Activated naive CD4-positive, alpha-beta T cell treated with anti-CD3 and anti-CD28 coated beads, Interleukin-2, amount 50 U/mL, for 24 hours (primary cell): Measurements from ENCODE around the gene KCNT1.

ENCODE experiments used
- H3K27ac Mint-ChIP-seq: one replicate; pipeline ENCODE4 v1.8.0; 2021; ENCODE audit warnings: mild to moderate bottlenecking, mixed read lengths
- H3K27me3 Mint-ChIP-seq: one replicate; pipeline ENCODE4 v1.8.0; 2021; ENCODE audit warnings: mixed read lengths
- H3K36me3 Mint-ChIP-seq: one replicate; pipeline ENCODE4 v1.8.0; 2021; ENCODE audit warnings: mixed read lengths
- H3K4me1 Mint-ChIP-seq: one replicate; pipeline ENCODE4 v1.8.0; 2021; ENCODE audit warnings: mixed read lengths
- H3K4me3 Mint-ChIP-seq: one replicate; pipeline ENCODE4 v1.8.0; 2021; ENCODE audit warnings: mild to moderate bottlenecking, mixed read lengths
- H3K9me3 Mint-ChIP-seq: one replicate; pipeline ENCODE4 v1.8.0; 2021; ENCODE audit warnings: mixed read lengths

KCNT1 gene

DNA sequence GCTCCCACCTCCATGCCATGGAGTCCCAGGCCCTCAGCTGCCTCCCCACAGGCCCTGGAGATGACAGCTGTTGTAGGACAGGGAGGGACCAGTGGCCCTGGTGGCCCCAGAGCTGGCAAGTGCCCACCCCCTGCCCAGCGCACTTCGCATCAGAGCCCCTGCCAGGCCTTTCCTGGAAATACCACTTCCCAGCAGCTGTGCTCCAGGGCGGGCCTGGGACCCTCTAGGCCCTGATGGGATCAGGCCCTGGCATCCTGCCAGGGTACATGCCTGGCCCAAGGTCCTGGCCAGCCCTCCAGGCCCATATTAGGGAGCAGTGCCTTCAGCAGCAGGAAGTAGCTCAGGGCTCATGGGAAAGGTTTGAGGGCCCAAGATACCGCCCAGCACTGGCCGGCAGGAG, 2.5 kb downstream of the KCNT1 start:
- H3K4me1 Mint-ChIP-seq = no peaks in the 10 kb centered on the region

DNA sequence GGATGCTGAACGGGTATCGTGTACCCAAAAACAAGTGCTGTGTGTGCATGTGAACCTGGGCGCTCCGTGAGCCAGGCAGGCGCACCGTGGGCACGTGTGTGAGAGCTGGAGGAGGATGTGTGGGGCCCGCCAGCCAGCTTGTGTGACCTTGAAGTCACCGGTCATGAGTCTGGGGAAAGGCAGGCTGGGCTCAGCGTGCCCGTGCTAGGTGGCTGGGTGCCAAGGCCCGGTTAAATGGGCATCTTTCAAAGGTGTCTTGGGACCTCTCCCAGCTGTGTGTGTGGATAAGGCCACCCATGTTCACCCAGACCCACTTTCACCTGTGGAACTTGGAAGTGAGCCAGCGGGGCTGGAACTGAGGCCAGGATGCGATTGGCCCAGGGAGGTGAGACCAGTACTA, 3.4 kb downstream of the KCNT1 start:
- H3K27me3 Mint-ChIP-seq = peaks cover 5% of the 10 kb centered on the region
- H3K4me3 Mint-ChIP-seq = no peak overlapping the region
- no peaks in the 10 kb centered on the region for H3K36me3 Mint-ChIP-seq
- H3K9me3 Mint-ChIP-seq = no peaks in the 10 kb centered on the region
- no peaks in the 10 kb centered on the region for H3K4me1 Mint-ChIP-seq
- H3K27ac Mint-ChIP-seq = no peak overlapping the region

More for the DNA sequence above, 2.5 kb downstream of the KCNT1 start:
- no peak overlapping the region for H3K4me3 Mint-ChIP-seq
- H3K36me3 Mint-ChIP-seq = no peaks in the 10 kb centered on the region
- no peak overlapping the region for H3K27ac Mint-ChIP-seq
- peaks cover 5% of the 10 kb centered on the region for H3K27me3 Mint-ChIP-seq
- no peaks in the 10 kb centered on the region for H3K9me3 Mint-ChIP-seq

DNA sequence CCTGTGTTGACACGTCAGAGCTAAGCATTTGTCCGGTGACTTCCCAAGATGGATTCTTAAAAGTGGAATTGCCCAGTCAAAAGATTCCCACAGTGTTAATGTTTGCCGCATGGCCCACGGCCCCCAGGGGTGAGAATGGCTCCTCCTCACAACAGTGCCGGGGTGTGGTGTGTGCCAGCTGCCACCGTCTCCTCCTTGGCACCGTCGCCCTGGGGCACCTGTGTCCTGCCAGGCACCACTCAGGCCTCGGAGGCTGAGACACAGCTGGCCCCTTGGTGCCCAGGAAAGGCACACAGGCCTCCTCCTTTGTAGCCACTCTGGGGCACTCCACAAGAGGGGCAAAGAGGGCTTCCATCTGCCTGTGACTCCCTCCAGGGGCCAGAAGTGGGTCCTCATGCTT, 4.3 kb downstream of the KCNT1 start:
- Mint-ChIP-seq H3K27me3 (peaks cover 5% of the 10 kb centered on the region), H3K36me3 (no peaks in the 10 kb centered on the region), H3K9me3 (no peaks in the 10 kb centered on the region), H3K4me1 (no peaks in the 10 kb centered on the region), H3K27ac (no peak overlapping the region), H3K4me3 (no peak overlapping the region)

DNA sequence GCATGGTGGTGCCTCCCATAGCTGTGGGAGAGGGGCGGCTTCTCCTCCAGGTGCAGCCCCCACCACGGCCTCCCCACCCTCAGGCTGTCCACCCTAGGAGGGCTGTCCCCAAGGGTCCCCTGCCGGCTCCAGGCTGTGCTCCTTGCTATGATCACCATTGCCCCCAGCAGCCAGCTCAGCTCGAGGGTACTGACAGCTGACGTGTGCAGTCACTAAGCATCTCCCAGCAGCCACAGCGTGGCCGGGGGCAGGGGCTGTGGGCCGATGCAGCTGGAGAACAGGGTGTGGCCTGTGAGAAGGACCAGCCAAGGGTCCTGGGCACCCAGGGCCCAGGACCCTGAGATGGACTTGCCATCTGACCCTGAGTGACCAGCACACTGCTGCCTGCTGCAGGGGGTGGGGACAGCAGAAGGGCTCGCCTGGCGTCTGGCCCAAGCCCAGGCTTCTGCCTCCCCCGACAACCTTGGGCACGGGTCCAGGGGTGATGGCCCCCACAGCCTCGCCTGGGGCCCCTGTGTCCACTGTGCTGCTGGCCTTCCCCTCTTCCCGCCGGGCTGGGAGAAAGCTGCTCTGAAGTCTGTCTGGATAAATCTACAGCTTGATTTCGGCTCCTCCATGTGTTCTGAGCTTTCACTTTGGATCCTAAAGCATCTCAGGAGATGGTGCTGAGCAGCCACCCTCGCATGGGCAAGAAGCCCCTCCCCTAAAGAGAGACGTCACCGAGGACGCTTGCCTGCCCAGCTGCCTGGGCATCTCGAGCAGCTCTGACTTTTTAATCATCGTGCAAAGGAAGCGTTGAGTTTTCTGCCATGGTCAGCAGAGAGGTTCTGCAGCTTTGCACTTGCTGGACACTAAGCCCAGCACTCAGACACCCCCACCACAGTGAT, 5.5 kb downstream of the KCNT1 start:
- H3K9me3 Mint-ChIP-seq = no peaks in the 10 kb centered on the region

DNA sequence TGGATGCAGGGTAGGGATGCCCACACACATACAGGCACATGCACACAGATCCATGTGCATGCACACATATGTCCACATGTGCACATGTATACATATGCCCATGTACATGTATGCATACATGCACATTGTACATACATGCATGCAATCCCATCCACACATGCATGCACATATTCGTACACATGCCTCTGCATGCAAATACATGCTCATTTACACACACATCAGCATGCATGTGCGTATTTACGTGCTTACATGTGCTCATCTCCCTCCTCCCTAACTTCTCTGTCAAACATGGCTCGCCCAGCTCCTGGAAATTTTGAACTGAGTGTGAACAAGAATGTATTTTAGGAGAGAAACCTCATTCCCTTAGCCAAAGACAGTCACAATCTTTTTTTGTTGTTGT, 6.2 kb downstream of the KCNT1 start:
- no peaks in the 10 kb centered on the region for H3K4me1 Mint-ChIP-seq
- no peak overlapping the region for H3K4me3 Mint-ChIP-seq
- no peaks in the 10 kb centered on the region for H3K36me3 Mint-ChIP-seq
- H3K27me3 Mint-ChIP-seq = peaks cover 6% of the 10 kb centered on the region
- no peak overlapping the region for H3K27ac Mint-ChIP-seq
- H3K9me3 Mint-ChIP-seq = no peaks in the 10 kb centered on the region

More for the DNA sequence above, 5.5 kb downstream of the KCNT1 start:
- no peak overlapping the region for H3K27ac Mint-ChIP-seq
- H3K4me3 Mint-ChIP-seq = no peak overlapping the region
- peaks cover 6% of the 10 kb centered on the region for H3K27me3 Mint-ChIP-seq
- no peaks in the 10 kb centered on the region for H3K36me3 Mint-ChIP-seq
- H3K4me1 Mint-ChIP-seq = no peaks in the 10 kb centered on the region

DNA sequence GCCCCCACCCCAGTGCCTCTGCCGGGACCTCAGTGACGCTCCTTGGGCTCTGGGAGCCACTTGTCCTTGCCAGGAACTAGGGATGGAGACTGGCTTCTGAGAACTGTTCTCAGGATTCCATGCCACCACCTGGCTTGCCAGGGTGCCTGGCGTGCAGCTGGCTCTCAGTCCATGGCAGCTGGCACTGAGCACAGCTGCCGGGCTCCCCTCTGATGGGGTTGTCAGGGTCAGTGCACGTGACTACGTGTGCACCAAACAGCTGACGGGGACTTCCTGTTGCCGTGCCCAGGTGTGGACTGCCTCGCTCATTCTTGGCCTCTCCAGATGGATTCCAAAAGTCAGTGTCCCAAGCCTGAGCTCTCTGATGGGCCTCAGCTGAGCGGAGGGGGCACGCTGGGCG, 9.4 kb downstream of the KCNT1 start:
- H3K4me3 Mint-ChIP-seq = no peak overlapping the region
- H3K27ac Mint-ChIP-seq = no peak overlapping the region
- H3K36me3 Mint-ChIP-seq = no peaks in the 10 kb centered on the region
- no peaks in the 10 kb centered on the region for H3K9me3 Mint-ChIP-seq
- no peaks in the 10 kb centered on the region for H3K4me1 Mint-ChIP-seq
- peaks cover 12% of the 10 kb centered on the region for H3K27me3 Mint-ChIP-seq

DNA sequence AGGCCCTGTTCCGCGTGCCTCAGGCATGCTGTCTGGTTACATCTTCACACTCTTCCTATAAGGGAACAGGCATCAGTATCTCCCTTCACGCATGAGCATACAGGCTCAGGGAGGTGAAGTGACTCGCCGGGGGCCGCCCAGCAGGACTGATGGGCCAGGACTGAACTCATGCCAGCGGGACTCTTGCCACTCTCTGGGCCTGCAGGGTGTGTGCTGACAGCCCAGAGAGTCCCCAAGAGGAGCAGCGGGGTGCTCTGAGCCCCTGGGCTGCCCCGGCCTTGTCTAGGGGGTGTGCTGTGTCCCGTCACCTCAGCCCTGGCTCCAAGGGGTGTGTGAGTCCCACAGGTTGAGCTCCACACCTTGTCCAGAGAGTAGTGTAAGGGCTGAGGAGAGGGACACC, 9.9 kb downstream of the KCNT1 start:
- no peaks in the 10 kb centered on the region for H3K4me1 Mint-ChIP-seq
- no peak overlapping the region for H3K27ac Mint-ChIP-seq
- H3K27me3 Mint-ChIP-seq = peaks cover 14% of the 10 kb centered on the region
- no peaks in the 10 kb centered on the region for H3K36me3 Mint-ChIP-seq
- H3K4me3 Mint-ChIP-seq = no peak overlapping the region
- no peaks in the 10 kb centered on the region for H3K9me3 Mint-ChIP-seq

DNA sequence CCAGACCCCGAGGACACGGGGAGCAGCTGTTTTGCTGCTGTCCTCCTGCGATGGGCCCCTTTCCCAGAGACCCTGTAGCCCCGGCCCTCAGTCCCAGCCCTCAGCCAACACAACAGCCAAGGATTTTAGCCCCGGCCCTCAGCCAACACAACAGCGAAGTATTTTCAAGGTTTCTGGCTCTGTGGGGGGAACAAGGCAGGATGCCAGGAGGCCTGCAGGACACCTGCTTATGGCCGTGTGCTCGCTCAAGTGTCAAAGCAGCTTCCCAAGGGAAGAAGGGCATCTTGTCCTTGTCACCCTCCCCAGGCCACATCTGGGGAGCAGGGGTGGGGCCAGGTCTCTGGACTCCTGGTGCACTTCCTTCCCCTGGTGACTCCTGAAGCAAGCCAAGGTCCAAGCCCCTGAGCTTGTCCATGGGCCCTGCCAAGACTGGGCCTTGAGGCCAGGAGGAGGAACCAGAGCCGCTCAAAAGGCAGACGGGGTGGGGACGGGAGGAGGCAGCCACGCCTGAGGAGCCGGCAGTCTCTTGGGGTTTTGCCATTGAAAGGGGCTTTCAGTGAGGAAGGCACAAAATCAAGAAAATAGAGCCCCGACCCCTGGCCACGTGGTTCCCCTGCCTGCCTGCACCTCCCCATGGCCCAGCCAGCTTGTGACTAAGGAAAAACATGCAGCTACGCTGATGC, 10.8 kb downstream of the KCNT1 start:
- peaks cover 15% of the 10 kb centered on the region for H3K27me3 Mint-ChIP-seq
- no peaks in the 10 kb centered on the region for H3K36me3 Mint-ChIP-seq
- H3K9me3 Mint-ChIP-seq = no peaks in the 10 kb centered on the region
- no peak overlapping the region for H3K27ac Mint-ChIP-seq
- H3K4me3 Mint-ChIP-seq = no peak overlapping the region
- no peaks in the 10 kb centered on the region for H3K4me1 Mint-ChIP-seq

DNA sequence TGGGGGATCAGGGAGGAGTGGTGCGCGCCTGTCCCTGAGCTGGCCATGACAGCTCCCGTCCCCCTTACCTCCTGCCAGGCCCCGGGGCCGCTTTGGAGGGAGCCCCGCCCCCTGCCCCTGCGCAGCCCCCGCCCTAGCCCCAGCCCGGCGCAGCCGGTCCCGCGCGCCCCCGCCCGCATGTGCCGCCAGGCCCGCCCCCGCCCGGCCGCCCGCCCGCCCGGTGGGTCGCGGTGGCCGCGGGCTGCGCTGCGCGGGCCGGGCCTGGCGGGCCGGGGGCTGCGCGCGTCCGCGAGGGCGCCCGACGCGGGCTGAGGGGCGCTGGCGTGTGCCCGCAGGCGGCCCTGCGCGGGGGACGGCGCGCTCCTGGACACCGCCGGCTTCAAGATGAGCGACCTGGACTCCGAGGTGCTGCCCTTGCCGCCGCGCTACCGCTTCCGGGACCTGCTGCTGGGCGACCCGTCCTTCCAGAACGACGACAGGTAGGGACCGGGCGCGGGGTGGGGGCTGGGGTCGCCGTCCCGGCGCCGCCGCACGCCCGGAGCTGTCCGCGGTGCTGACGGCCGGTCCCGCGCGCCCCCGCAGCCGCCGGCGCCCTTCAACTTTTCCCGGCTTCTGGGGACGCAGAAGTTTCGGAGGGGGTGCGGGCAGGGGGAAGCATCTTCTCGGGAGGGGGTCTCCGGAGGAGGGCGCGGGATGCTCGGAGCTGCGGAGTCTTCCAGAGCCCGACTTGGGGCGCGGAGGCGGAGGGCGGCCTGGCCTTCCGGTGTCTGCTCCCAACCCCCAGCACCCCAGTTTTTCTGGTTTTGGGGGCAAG, 12.5 kb downstream of the KCNT1 start:
- Mint-ChIP-seq H3K36me3 (no peaks in the 10 kb centered on the region), H3K4me1 (no peaks in the 10 kb centered on the region), H3K9me3 (no peaks in the 10 kb centered on the region), H3K27ac (no peak overlapping the region), H3K27me3 (peaks cover 19% of the 10 kb centered on the region), H3K4me3 (no peak overlapping the region)

DNA sequence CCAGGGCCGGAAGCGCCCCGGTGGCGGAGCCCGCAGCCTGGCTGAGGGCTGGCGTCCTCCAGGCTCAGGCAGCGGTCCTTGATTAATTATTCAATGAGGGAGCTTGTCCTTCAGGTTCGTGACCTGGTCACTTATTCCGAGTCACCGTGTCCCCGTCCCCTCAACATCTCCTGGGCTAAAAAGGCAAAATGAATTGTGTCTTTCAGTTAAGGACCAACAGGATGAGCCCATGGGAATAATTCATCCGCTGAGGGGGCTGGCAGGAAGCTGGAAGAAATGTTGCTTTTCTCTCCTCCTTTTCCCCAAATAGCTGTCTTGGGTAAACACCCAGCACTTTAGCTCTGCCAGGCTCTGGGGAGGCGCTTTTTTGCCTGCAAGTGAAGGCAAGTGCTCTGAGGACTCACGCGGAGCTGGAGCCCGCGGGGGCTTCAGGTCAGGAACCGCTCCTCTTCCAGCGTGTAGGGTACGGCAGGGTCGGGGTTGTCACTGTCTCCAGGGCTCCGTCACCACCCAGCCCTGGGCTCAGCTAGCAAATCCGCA, 13.1 kb downstream of the KCNT1 start:
- peaks cover 19% of the 10 kb centered on the region for H3K27me3 Mint-ChIP-seq

DNA sequence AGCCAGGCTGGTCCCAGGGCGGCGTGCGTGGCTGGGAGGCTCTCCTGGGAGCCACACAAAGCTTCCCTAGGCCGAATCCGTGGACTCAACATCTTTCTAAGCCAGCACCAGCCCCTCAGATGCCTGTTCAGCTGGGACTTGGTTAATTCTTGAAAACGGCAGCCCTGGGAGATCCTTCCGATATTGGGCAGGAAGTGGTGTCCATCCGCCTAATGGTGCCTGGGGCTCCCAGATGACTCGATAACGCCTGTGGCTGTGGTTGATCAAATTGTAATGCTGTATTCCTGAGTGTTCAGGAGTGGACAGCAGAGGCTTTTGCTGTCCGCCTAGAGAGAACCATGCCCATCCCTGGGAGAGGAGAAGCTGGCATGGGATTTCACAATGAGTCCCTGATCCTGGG, 14.1 kb downstream of the KCNT1 start:
- Mint-ChIP-seq H3K9me3 (no peaks in the 10 kb centered on the region), H3K27ac (no peak overlapping the region), H3K4me1 (no peaks in the 10 kb centered on the region), H3K4me3 (no peak overlapping the region), H3K27me3 (peaks cover 19% of the 10 kb centered on the region), H3K36me3 (no peaks in the 10 kb centered on the region)

More for the DNA sequence above, 13.1 kb downstream of the KCNT1 start:
- Mint-ChIP-seq H3K4me1 (no peaks in the 10 kb centered on the region), H3K4me3 (no peak overlapping the region), H3K36me3 (no peaks in the 10 kb centered on the region), H3K9me3 (no peaks in the 10 kb centered on the region), H3K27ac (no peak overlapping the region)

DNA sequence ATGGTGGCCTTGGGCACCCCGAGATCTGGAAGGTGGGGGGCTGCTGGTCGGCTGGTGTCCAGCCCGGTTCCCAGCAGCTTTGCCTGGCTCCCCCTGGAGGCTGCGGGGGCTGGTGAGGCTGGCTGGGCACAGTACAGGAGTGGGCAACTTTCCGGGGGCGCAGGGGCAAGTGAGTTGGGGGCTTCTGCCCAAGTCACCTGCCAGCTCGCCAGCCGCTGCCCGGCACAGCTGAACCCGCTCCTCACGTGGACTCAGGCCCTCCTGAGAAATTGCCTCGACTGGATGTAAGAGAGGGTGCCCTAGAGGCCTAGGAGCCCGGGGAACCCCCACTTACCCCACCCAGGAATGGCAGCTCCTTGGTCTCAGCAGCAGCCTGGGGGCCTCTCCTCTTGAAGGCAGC, 15.4 kb downstream of the KCNT1 start:
- peaks cover 17% of the 10 kb centered on the region for H3K27me3 Mint-ChIP-seq
- no peaks in the 10 kb centered on the region for H3K4me1 Mint-ChIP-seq
- no peak overlapping the region for H3K27ac Mint-ChIP-seq
- no peaks in the 10 kb centered on the region for H3K9me3 Mint-ChIP-seq
- H3K36me3 Mint-ChIP-seq = no peaks in the 10 kb centered on the region
- no peak overlapping the region for H3K4me3 Mint-ChIP-seq

DNA sequence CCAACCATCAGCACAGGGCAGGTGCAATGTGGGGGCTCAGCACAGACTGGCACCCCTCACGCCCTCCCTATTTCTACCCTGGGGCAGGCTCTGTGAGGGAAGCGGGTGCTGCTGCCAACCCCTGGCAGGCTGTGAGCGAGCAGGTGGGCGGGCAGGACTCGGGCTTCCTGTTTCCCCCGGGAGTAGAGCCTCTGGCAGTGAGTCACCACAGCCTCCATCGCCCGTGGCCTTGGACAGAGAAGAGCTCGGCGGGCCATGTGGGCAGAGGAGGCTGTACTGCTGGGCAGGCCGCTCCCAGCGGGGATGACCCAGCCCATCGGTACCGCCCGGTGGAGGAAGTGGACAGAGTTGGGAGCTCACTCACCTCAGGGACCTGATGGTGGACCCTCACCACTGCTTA, 16.6 kb downstream of the KCNT1 start:
- no peaks in the 10 kb centered on the region for H3K9me3 Mint-ChIP-seq

DNA sequence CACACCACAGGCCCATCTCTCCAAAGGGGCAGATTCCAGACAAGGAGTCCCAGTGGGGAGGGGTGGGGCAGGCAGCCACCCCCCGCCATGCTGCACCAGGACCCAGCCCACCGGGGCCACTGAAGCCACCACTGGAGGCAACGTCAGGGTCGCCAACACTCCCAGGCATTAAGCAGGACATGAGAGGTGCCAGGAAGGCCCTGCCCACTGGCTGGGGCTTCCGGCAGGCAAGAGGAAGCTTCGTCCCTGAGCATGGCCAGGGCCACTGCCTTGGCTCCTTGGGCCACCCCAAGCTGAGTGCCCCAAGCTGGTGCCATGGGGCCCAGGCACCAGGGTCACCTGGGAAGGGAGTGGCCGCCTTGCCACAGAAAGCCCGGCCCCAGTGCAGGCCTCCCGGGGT, 17.5 kb downstream of the KCNT1 start:
- no peak overlapping the region for H3K4me3 Mint-ChIP-seq
- H3K27me3 Mint-ChIP-seq = peaks cover 15% of the 10 kb centered on the region
- no peak overlapping the region for H3K27ac Mint-ChIP-seq
- no peaks in the 10 kb centered on the region for H3K9me3 Mint-ChIP-seq
- H3K4me1 Mint-ChIP-seq = no peaks in the 10 kb centered on the region
- H3K36me3 Mint-ChIP-seq = no peaks in the 10 kb centered on the region

More for the DNA sequence above, 16.6 kb downstream of the KCNT1 start:
- no peaks in the 10 kb centered on the region for H3K4me1 Mint-ChIP-seq
- H3K4me3 Mint-ChIP-seq = no peak overlapping the region
- no peak overlapping the region for H3K27ac Mint-ChIP-seq
- no peaks in the 10 kb centered on the region for H3K36me3 Mint-ChIP-seq
- peaks cover 17% of the 10 kb centered on the region for H3K27me3 Mint-ChIP-seq

DNA sequence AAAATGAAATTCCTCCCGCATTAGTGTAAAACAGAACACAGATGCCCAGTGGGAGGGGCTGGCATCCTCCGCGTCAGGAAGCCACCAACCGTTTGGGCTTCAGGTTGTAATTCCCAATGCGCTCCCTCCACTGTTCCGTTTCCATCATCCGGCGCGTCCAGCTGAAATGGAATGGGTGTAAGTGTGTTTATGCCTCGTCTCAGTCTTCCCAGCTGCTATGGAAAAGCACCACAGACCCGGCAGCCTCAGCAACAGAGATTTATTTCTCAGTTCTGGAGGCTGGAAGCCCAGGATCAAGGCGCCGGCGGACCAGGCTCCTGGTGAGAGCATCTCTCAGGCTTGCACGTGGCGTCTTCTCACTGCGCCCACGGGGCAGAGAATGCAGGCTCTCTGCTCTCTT, 20.4 kb downstream of the KCNT1 start:
- H3K27me3 Mint-ChIP-seq = peaks cover 8% of the 10 kb centered on the region
- no peak overlapping the region for H3K4me3 Mint-ChIP-seq
- no peaks in the 10 kb centered on the region for H3K9me3 Mint-ChIP-seq

More for the DNA sequence above, 20.4 kb downstream of the KCNT1 start:
- no peak overlapping the region for H3K27ac Mint-ChIP-seq
- no peaks in the 10 kb centered on the region for H3K36me3 Mint-ChIP-seq
- no peaks in the 10 kb centered on the region for H3K4me1 Mint-ChIP-seq
